Measurements from ENCODE around the gene PLSCR4. TPM values are rescaled to one million over a fixed set of nuclear protein-coding genes. Genes with fewer than 3 reads are reported as not detected.
A peak's percentile ranks its signal among the peaks of the same experiment; 100 is the strongest.

The PLSCR4 gene
- total RNA-seq, 1 donor from 2014 or later = 1.1 TPM

GRCh38 chr3:146169891-146170290 lies 81.0 kb downstream of the PLSCR4 start:
- Histone ChIP-seq H3K4me2 (ENCODE audit: low read length) (no peak overlapping the region), H3K27me3 (ENCODE audit: insufficient read depth, low read length) (no peaks in the 10 kb centered on the region), H3K4me1 (ENCODE audit: insufficient read depth, low read length) (peaks cover 24% of the 10 kb centered on the region), H3K79me2 (ENCODE audit: insufficient read depth, low read length) (no peaks in the 10 kb centered on the region), H3K27ac (ENCODE audit: low read depth, low read length) (no peak overlapping the region), H4K20me1 (ENCODE audit: insufficient read depth, low read length) (no peaks in the 10 kb centered on the region), H3K9me3 (ENCODE audit: insufficient read depth, low read depth, low read length) (no peaks in the 10 kb centered on the region), H3K4me3 (ENCODE audit: insufficient read depth, low read depth, low read length) (no peak overlapping the region), H2AFZ (ENCODE audit: low read depth, low read length) (no peak overlapping the region), H3K36me3 (ENCODE audit: insufficient read depth, low read length) (no peaks in the 10 kb centered on the region), H3K9ac (ENCODE audit: low read length) (no peak overlapping the region)
- DNase-seq (ENCODE audit: low read depth) = no peak
- Mint-ChIP-seq H3K27ac (ENCODE audit: unreplicated experiment) (no peak overlapping the region), H3K36me3 (ENCODE audit: low read depth, unreplicated experiment) (no peaks in the 10 kb centered on the region), H3K4me1 (ENCODE audit: low read depth, unreplicated experiment) (peaks cover 16% of the 10 kb centered on the region), H3K4me3 (ENCODE audit: unreplicated experiment) (no peak overlapping the region), H3K9me3 (ENCODE audit: unreplicated experiment) (no peaks in the 10 kb centered on the region), H3K27me3 (ENCODE audit: low read depth, unreplicated experiment) (no peaks in the 10 kb centered on the region)
- TF ChIP-seq EZH2 (IDR thresholded peaks at IDR 0.05; ENCODE audit: insufficient read depth, low read length) (no peak), CTCF (IDR thresholded peaks at IDR 0.05; ENCODE audit: insufficient read depth, low read depth, low read length) (no peak)
- peak; percentile 5 for FAIRE-seq

GRCh38 chr3:146166826-146167225 lies 84.1 kb downstream of the PLSCR4 start:
- Histone ChIP-seq H3K79me2 (ENCODE audit: insufficient read depth, low read length) (peaks cover 8% of the 10 kb centered on the region), H4K20me1 (ENCODE audit: insufficient read depth, low read length) (no peaks in the 10 kb centered on the region), H3K4me1 (ENCODE audit: insufficient read depth, low read length) (peaks cover 47% of the 10 kb centered on the region), H3K4me2 (ENCODE audit: low read length) (peak overlapping the region; percentile 80), H3K9me3 (ENCODE audit: insufficient read depth, low read depth, low read length) (no peaks in the 10 kb centered on the region), H3K27ac (ENCODE audit: low read depth, low read length) (peak overlapping the region; percentile 91), H3K4me3 (ENCODE audit: insufficient read depth, low read depth, low read length) (no peak overlapping the region), H3K9ac (ENCODE audit: low read length) (peak overlapping the region; percentile 51), H3K36me3 (ENCODE audit: insufficient read depth, low read length) (no peaks in the 10 kb centered on the region), H3K27me3 (ENCODE audit: insufficient read depth, low read length) (no peaks in the 10 kb centered on the region), H2AFZ (ENCODE audit: low read depth, low read length) (no peak overlapping the region)
- TF ChIP-seq CTCF (IDR thresholded peaks at IDR 0.05; ENCODE audit: insufficient read depth, low read depth, low read length) = no peak
- TF ChIP-seq EZH2 (IDR thresholded peaks at IDR 0.05; ENCODE audit: insufficient read depth, low read length) = no peak
- DNase-seq (ENCODE audit: low read depth) (peak; percentile 75), FAIRE-seq (peak; percentile 9)
- Mint-ChIP-seq H3K36me3 (ENCODE audit: low read depth, unreplicated experiment) (no peaks in the 10 kb centered on the region), H3K4me1 (ENCODE audit: low read depth, unreplicated experiment) (peaks cover 16% of the 10 kb centered on the region), H3K27me3 (ENCODE audit: low read depth, unreplicated experiment) (no peaks in the 10 kb centered on the region), H3K4me3 (ENCODE audit: unreplicated experiment) (no peak overlapping the region), H3K27ac (ENCODE audit: unreplicated experiment) (peak overlapping the region; percentile 75), H3K9me3 (ENCODE audit: unreplicated experiment) (no peaks in the 10 kb centered on the region)

- H3K27ac Mint-ChIP-seq (ENCODE audit: unreplicated experiment) = peak overlapping the region; percentile 75
- H3K27ac ChIP-seq (ENCODE audit: low read depth, low read length) = peak overlapping the region; percentile 91
- H3K36me3 ChIP-seq (ENCODE audit: insufficient read depth, low read length) = no peaks in the 10 kb centered on the region
- H3K36me3 Mint-ChIP-seq (ENCODE audit: low read depth, unreplicated experiment) = no peaks in the 10 kb centered on the region
- TF ChIP-seq CTCF (IDR thresholded peaks at IDR 0.05; ENCODE audit: insufficient read depth, low read depth, low read length) = no peak
- no peak for TF ChIP-seq EZH2 (IDR thresholded peaks at IDR 0.05; ENCODE audit: insufficient read depth, low read length)
- H4K20me1 ChIP-seq (ENCODE audit: insufficient read depth, low read length) = no peaks in the 10 kb centered on the region
- H3K27me3 Mint-ChIP-seq (ENCODE audit: low read depth, unreplicated experiment) = no peaks in the 10 kb centered on the region
- no peaks in the 10 kb centered on the region for H3K9me3 Mint-ChIP-seq (ENCODE audit: unreplicated experiment)
- peaks cover 12% of the 10 kb centered on the region for H3K79me2 ChIP-seq (ENCODE audit: insufficient read depth, low read length)
- no peaks in the 10 kb centered on the region for H3K9me3 ChIP-seq (ENCODE audit: insufficient read depth, low read depth, low read length)
- no peaks in the 10 kb centered on the region for H3K27me3 ChIP-seq (ENCODE audit: insufficient read depth, low read length)
- H3K4me3 ChIP-seq (ENCODE audit: insufficient read depth, low read depth, low read length) = no peak overlapping the region
- H3K4me1 ChIP-seq (ENCODE audit: insufficient read depth, low read length) = peaks cover 51% of the 10 kb centered on the region
- H3K4me2 ChIP-seq (ENCODE audit: low read length) = peak overlapping the region; percentile 80
- FAIRE-seq (peak; percentile 99), DNase-seq (ENCODE audit: low read depth) (peak; percentile 94)
- H3K4me3 Mint-ChIP-seq (ENCODE audit: unreplicated experiment) = no peak overlapping the region
- H3K9ac ChIP-seq (ENCODE audit: low read length) = peak overlapping the region; percentile 76
- peaks cover 18% of the 10 kb centered on the region for H3K4me1 Mint-ChIP-seq (ENCODE audit: low read depth, unreplicated experiment)
- H2AFZ ChIP-seq (ENCODE audit: low read depth, low read length) = no peak overlapping the region
These were observed 84.5 kb downstream of the PLSCR4 start for GRCh38 chr3:146166415-146166821.

All from astrocyte (in vitro differentiated cells and primary cell).